H9 (cell line): ENCODE measurements around the gene OPALIN. TPM values are rescaled to one million over a fixed set of nuclear protein-coding genes. Genes with fewer than 3 reads are reported as not detected.

Experiments
- DNase-seq: peaks from one replicate; pipeline ENCODE4 v3.0.0-alpha.2; 2017
- H2AFZ ChIP-seq: one replicate; pipeline ENCODE4 v1.6.1; 2013; ENCODE audit warnings: mild to moderate bottlenecking, low read length, control low read depth, moderate library complexity
- H2AK5ac ChIP-seq: 2 replicates; pipeline ENCODE4 v1.6.1; 2013; ENCODE audit warnings: low read length, control low read depth, mixed read lengths; ENCODE audit not compliant: insufficient read length
- H2BK120ac ChIP-seq: one replicate; pipeline ENCODE4 v1.6.1; 2013; ENCODE audit warnings: low read depth, mild to moderate bottlenecking, low read length, control low read depth, inconsistent platforms; ENCODE audit not compliant: poor library complexity, severe bottlenecking
- H2BK12ac ChIP-seq: 2 replicates; pipeline ENCODE4 v1.6.1; 2013; ENCODE audit warnings: low read length, control low read depth, mixed read lengths, low read depth; ENCODE audit not compliant: insufficient read length
- H2BK15ac ChIP-seq: 2 replicates; pipeline ENCODE4 v1.6.1; 2013; ENCODE audit warnings: low read depth, low read length, control low read depth
- H2BK20ac ChIP-seq: one replicate; pipeline ENCODE4 v1.6.1; 2013; ENCODE audit warnings: low read depth, mild to moderate bottlenecking, low read length, control low read depth, inconsistent platforms; ENCODE audit not compliant: poor library complexity, severe bottlenecking
- H2BK5ac ChIP-seq: 2 replicates; pipeline ENCODE4 v1.6.1; 2013; ENCODE audit warnings: low read length, control low read depth, mixed read lengths; ENCODE audit not compliant: insufficient read length
- H3K14ac ChIP-seq: 2 replicates; pipeline ENCODE4 v1.6.1; 2013; ENCODE audit warnings: low read length, control low read depth; ENCODE audit not compliant: insufficient read depth
- H3K18ac ChIP-seq: 2 replicates; pipeline ENCODE4 v1.6.1; 2013; ENCODE audit warnings: low read depth, mild to moderate bottlenecking, mixed read lengths, low read length, control low read depth; ENCODE audit not compliant: insufficient read length
- H3K23ac ChIP-seq: 2 replicates; pipeline ENCODE4 v1.6.1; 2013; ENCODE audit warnings: low read length, control low read depth, mixed read lengths, low read depth; ENCODE audit not compliant: insufficient read length
- H3K23me2 ChIP-seq: 2 replicates; pipeline ENCODE4 v1.6.1; 2013; ENCODE audit warnings: low read depth, mild to moderate bottlenecking, mixed read lengths, low read length, control low read depth; ENCODE audit not compliant: insufficient read length, poor library complexity, severe bottlenecking
- H3K27ac ChIP-seq: 2 replicates; pipeline ENCODE4 v1.5.1; 2013; ENCODE audit warnings: low read length, control low read depth, mixed read lengths, low read depth; ENCODE audit not compliant: insufficient read length
- H3K27me3 ChIP-seq: 2 replicates; pipeline ENCODE4 v1.6.1; 2013; ENCODE audit warnings: low read length, control low read depth, inconsistent platforms; ENCODE audit not compliant: insufficient read depth
- H3K4ac ChIP-seq: 2 replicates; pipeline ENCODE4 v1.6.1; 2013; ENCODE audit warnings: low read depth, mild to moderate bottlenecking, control low read depth, inconsistent platforms, low read length, moderate library complexity
- H3K4me1 ChIP-seq: 2 replicates; pipeline ENCODE4 v1.6.1; 2013; ENCODE audit warnings: low read length, control low read depth, inconsistent platforms; ENCODE audit not compliant: insufficient read depth
- H3K4me2 ChIP-seq: 2 replicates; pipeline ENCODE4 v1.6.1; 2013; ENCODE audit warnings: low read length, control low read depth, mixed read lengths; ENCODE audit not compliant: insufficient read length, insufficient read depth
- H3K56ac ChIP-seq: 2 replicates; pipeline ENCODE4 v1.6.1; 2013; ENCODE audit warnings: low read depth, mild to moderate bottlenecking, mixed read lengths, low read length, control low read depth; ENCODE audit not compliant: insufficient read length
- H3K79me1 ChIP-seq: 2 replicates; pipeline ENCODE4 v1.6.1; 2013; ENCODE audit warnings: low read depth, mild to moderate bottlenecking, moderate library complexity, low read length, control low read depth, inconsistent platforms; ENCODE audit not compliant: insufficient read depth, poor library complexity, severe bottlenecking
- H3K79me2 ChIP-seq: 2 replicates; pipeline ENCODE4 v1.6.1; 2013; ENCODE audit warnings: low read length, control low read depth, inconsistent platforms; ENCODE audit not compliant: insufficient read depth
- H3K9ac ChIP-seq: 2 replicates; pipeline ENCODE4 v1.6.1; 2013; ENCODE audit warnings: low read length, control low read depth, mixed read lengths; ENCODE audit not compliant: insufficient read length; ENCODE audit errors: extremely low read depth
- H3K9me3 ChIP-seq: one replicate; pipeline ENCODE4 v1.6.1; 2013; ENCODE audit warnings: low read depth, low read length, inconsistent platforms; ENCODE audit not compliant: control insufficient read depth
- H3T11ph ChIP-seq: one replicate; pipeline ENCODE4 v1.6.1; 2013; ENCODE audit warnings: mild to moderate bottlenecking, low read length, control low read depth, inconsistent platforms
- H4K20me1 ChIP-seq: one replicate; pipeline ENCODE4 v1.6.1; 2013; ENCODE audit not compliant: control insufficient read depth, insufficient read length, insufficient read depth
- H4K5ac ChIP-seq: 2 replicates; pipeline ENCODE4 v1.6.1; 2013; ENCODE audit warnings: low read depth, mild to moderate bottlenecking, mixed read lengths, low read length, control low read depth; ENCODE audit not compliant: insufficient read length
- H4K8ac ChIP-seq: replicated peaks from 2 replicates; pipeline ENCODE4 v1.6.1; 2013; ENCODE audit warnings: low read length, control low read depth, mixed read lengths, low read depth; ENCODE audit not compliant: insufficient read length
- H4K91ac ChIP-seq: 2 replicates; pipeline ENCODE4 v1.6.1; 2013; ENCODE audit warnings: low read depth, mild to moderate bottlenecking, moderate library complexity, mixed read lengths, low read length, control low read depth; ENCODE audit not compliant: insufficient read length
- H3K27ac Mint-ChIP-seq, 3 experiments: 2 replicates in 2 of 3; 3 replicates in 1 of 3; pipeline ENCODE4 v1.8.0; 2020 to 2021; ENCODE audit warnings: mixed read lengths in 3 of 3, mild to moderate bottlenecking in 1 of 3, moderate library complexity in 1 of 3
- H3K27me3 Mint-ChIP-seq: 2 replicates; pipeline ENCODE4 v1.8.0; 2021; ENCODE audit warnings: low read depth, mild to moderate bottlenecking, moderate library complexity, mixed read lengths
- H3K36me3 Mint-ChIP-seq, 3 experiments: 2 replicates in 2 of 3; 3 replicates in 1 of 3; pipeline ENCODE4 v1.8.0; 2020 to 2021; ENCODE audit warnings: low read depth in 3 of 3, mixed read lengths in 3 of 3; ENCODE audit not compliant: insufficient read depth in 1 of 3
- H3K4me1 Mint-ChIP-seq, 2 experiments: 2 replicates each; pipeline ENCODE4 v1.8.0; 2020; ENCODE audit warnings: mixed read lengths in 2 of 2
- H3K4me3 Mint-ChIP-seq, 2 experiments: 2 replicates in 1 of 2; 3 replicates in 1 of 2; pipeline ENCODE4 v1.8.0; 2020 to 2021; ENCODE audit warnings: mild to moderate bottlenecking in 2 of 2, mixed read lengths in 2 of 2, moderate library complexity in 1 of 2
- H3K9me3 Mint-ChIP-seq, 2 experiments: 2 replicates in 1 of 2; 3 replicates in 1 of 2; pipeline ENCODE4 v1.8.0; 2020; ENCODE audit warnings: mild to moderate bottlenecking in 2 of 2, mixed read lengths in 2 of 2, moderate library complexity in 1 of 2
- CTCF ChIP-seq: fragments of 200-600 bp; sonication (generic); conservative IDR thresholded peaks from 3 replicates; pipeline ENCODE4 v1.8.0; 2021; ENCODE audit warnings: antibody characterized with exemption, mild to moderate bottlenecking
- WGBS: extraction: QIAGEN DNeasy Blood & Tissue Kit; methylation state at CpG from one replicate; pipeline ENCODE4 v1.1.7; 2013; ENCODE audit warnings: missing lambda C conversion rate, low lambda C conversion rate, mixed read lengths; ENCODE audit not compliant: insufficient read length; ENCODE audit errors: extremely low coverage; 5-methylcytosine and 5-hydroxymethylcytosine counted together
- total RNA-seq: library from RNA; stranded (reverse); gene quantifications from 2 replicates; pipeline ENCODE4 v1.2.1, GENCODE V29; 2021

OPALIN gene
- total RNA-seq, 1 experiment from 2014 or later, result not detected

GRCh38 chr10:96387161-96387560 is 28.4 kb upstream of the OPALIN start:
- Mint-ChIP-seq H3K36me3 (no peaks in the 10 kb centered on the region), H3K27me3 (peaks cover 7% of the 10 kb centered on the region), H3K4me1 (no peaks in the 10 kb centered on the region), H3K9me3 (no peaks in the 10 kb centered on the region; a peak in 1 of 5 replicates), H3K27ac (no peak overlapping the region), H3K4me3 (no peak overlapping the region)
- Histone ChIP-seq H2AFZ (no peak overlapping the region), H3K14ac (no peak overlapping the region), H4K20me1 (no peaks in the 10 kb centered on the region), H3T11ph (no peak overlapping the region), H2AK5ac (no peak overlapping the region), H2BK15ac (no peak overlapping the region), H2BK5ac (no peak overlapping the region), H3K4ac (no peak overlapping the region), H3K27me3 (no peaks in the 10 kb centered on the region), H4K8ac (no peak overlapping the region), H3K79me1 (no peaks in the 10 kb centered on the region), H4K5ac (no peak overlapping the region), H3K23me2 (no peaks in the 10 kb centered on the region), H4K91ac (no peak overlapping the region), H3K9ac (no peak overlapping the region), H3K27ac (no peak overlapping the region), H2BK20ac (no peak overlapping the region), H3K79me2 (no peaks in the 10 kb centered on the region), H3K9me3 (no peaks in the 10 kb centered on the region), H3K56ac (no peak overlapping the region), H3K4me2 (no peak overlapping the region), H3K4me1 (no peaks in the 10 kb centered on the region), H2BK12ac (no peak overlapping the region), H3K23ac (no peak overlapping the region), H3K18ac (no peak overlapping the region), H2BK120ac (no peak overlapping the region)
- no peak for DNase-seq
- WGBS, result no CpG with 5 or more reads among the region's 2 CpGs
- TF ChIP-seq CTCF, result no peak
